ENCODE measurements around the gene HUWE1. TPM values are rescaled to one million over a fixed set of nuclear protein-coding genes. Genes with fewer than 3 reads are reported as not detected.

HUWE1 gene
- polyA plus RNA-seq, 1 experiment: 57.5 TPM

DNA sequence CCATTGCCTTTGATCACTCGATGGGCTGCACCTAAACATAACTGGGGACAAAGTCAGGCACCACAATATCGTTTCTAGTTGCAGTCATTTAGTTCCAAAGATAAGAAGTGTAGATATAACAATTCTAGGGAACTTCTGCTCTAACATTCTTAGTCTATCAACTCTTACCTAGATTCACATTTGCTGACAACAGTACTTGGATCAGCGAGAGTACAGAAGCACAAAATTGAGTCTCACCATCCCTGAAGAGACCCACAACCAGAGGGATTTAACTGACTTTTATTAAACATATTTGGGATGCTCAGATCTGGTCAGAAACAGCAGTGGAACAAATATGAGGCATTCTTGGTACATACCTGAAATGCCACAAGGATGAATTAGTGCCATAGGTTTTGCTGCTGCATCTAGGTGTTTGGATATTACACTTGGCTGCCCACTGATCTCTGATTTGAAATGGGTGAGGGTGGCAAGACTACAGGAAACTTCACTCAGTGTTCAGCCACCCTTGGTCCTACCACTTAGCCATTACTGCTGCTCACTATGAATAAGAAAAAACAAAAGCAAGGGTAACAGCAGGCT lies 28.9 kb upstream of the HUWE1 start:
- H3K36me3 ChIP-seq (ENCODE audit: control insufficient read depth, insufficient read depth, low read length): no peaks in the 10 kb centered on the region
- TF ChIP-seq, protein P1, sequence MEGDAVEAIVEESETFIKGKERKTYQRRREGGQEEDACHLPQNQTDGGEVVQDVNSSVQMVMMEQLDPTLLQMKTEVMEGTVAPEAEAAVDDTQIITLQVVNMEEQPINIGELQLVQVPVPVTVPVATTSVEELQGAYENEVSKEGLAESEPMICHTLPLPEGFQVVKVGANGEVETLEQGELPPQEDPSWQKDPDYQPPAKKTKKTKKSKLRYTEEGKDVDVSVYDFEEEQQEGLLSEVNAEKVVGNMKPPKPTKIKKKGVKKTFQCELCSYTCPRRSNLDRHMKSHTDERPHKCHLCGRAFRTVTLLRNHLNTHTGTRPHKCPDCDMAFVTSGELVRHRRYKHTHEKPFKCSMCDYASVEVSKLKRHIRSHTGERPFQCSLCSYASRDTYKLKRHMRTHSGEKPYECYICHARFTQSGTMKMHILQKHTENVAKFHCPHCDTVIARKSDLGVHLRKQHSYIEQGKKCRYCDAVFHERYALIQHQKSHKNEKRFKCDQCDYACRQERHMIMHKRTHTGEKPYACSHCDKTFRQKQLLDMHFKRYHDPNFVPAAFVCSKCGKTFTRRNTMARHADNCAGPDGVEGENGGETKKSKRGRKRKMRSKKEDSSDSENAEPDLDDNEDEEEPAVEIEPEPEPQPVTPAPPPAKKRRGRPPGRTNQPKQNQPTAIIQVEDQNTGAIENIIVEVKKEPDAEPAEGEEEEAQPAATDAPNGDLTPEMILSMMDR (IDR thresholded peaks at IDR 0.05; ENCODE audit: insufficient read depth, low read depth, low read length): no peak
- CTCF ChIA-PET: no interaction called here
- POLR2A ChIA-PET: no interaction called here
- DNase-seq (ENCODE audit: low read depth): no peak
- no peak overlapping the region for H3K4me3 ChIP-seq (ENCODE audit: low read depth, low read length)
- H3K27me3 ChIP-seq (ENCODE audit: control insufficient read depth, insufficient read depth, low read length): no peaks in the 10 kb centered on the region

DNA sequence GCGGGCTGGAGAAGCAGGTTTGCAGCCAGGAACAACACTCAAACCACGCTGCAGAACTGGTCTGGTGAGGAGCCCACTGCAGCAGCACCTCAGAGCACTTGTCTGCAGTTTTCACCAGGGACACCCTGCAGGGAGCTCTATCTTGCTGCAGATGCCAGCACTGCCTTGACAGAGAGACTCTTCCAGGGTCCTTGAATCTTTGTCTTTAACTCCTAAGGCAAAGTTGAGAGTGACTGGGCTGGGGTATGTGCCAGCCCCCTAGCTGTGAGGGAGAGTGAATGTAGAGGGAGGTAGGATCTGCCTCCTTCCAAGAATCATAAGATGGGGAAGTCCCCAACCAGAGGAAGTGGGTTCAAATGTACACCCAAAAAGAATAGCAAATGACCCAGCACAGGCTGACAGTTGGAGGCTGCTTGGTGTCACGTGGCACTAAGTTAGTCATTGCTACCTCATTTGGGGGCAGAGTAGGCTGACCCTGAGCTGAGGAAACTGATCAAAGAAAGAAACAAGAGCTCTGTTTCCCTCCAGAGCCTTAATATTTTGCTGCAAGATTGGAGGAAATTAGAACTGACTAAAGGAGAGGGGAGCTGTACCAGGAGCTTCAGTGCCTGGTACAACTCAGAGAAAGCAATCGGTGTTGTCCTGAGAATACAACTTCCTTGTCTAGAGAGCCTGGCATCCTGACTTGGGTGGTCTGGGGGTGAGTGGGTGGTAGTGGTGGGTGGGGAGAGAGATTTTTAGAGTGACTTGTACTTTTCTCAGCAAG lies 28.2 kb upstream of the HUWE1 start:
- no peak for DNase-seq (ENCODE audit: low read depth)
- POLR2A ChIA-PET: no interaction called here
- H3K4me3 ChIP-seq (ENCODE audit: low read depth, low read length): no peak overlapping the region
- H3K27me3 ChIP-seq (ENCODE audit: control insufficient read depth, insufficient read depth, low read length): no peaks in the 10 kb centered on the region
- H3K36me3 ChIP-seq (ENCODE audit: control insufficient read depth, insufficient read depth, low read length): no peaks in the 10 kb centered on the region
- CTCF ChIA-PET: no interaction called here
- TF ChIP-seq, protein P1 (IDR thresholded peaks at IDR 0.05; ENCODE audit: insufficient read depth, low read depth, low read length): no peak

- CTCF ChIA-PET: no interaction called here
- TF ChIP-seq, protein P1 (IDR thresholded peaks at IDR 0.05; ENCODE audit: insufficient read depth, low read depth, low read length): no peak
- Histone ChIP-seq H3K36me3 (ENCODE audit: control insufficient read depth, insufficient read depth, low read length) (no peaks in the 10 kb centered on the region), H3K27me3 (ENCODE audit: control insufficient read depth, insufficient read depth, low read length) (no peaks in the 10 kb centered on the region), H3K4me3 (ENCODE audit: low read depth, low read length) (no peak overlapping the region)
- POLR2A ChIA-PET: no interaction called here
- DNase-seq (ENCODE audit: low read depth): no peak
These were observed 27.6 kb upstream of the HUWE1 start for GRCh38 chrX:53713987-53714579.

GRCh38 chrX:53711436-53711835 lies 24.9 kb upstream of the HUWE1 start:
- Histone ChIP-seq H3K4me3 (ENCODE audit: low read depth, low read length) (no peak overlapping the region), H3K27me3 (ENCODE audit: control insufficient read depth, insufficient read depth, low read length) (no peaks in the 10 kb centered on the region), H3K36me3 (ENCODE audit: control insufficient read depth, insufficient read depth, low read length) (no peaks in the 10 kb centered on the region)
- ChIA-PET POLR2A (no interaction called here), CTCF (interaction anchor here (0.7 kb wide), 1 partner anchor 66 kb away, joined by 3 read pairs; no protein-coding TSS in a partner anchor)
- no peak for DNase-seq (ENCODE audit: low read depth)
- TF ChIP-seq, protein P1 (IDR thresholded peaks at IDR 0.05; ENCODE audit: insufficient read depth, low read depth, low read length): no peak

GRCh38 chrX:53704854-53705253 lies 18.3 kb upstream of the HUWE1 start:
- ChIA-PET POLR2A (no interaction called here), CTCF (no interaction called here)
- Histone ChIP-seq H3K4me3 (ENCODE audit: low read depth, low read length) (no peak overlapping the region), H3K27me3 (ENCODE audit: control insufficient read depth, insufficient read depth, low read length) (no peaks in the 10 kb centered on the region), H3K36me3 (ENCODE audit: control insufficient read depth, insufficient read depth, low read length) (no peaks in the 10 kb centered on the region)
- TF ChIP-seq, protein P1 (IDR thresholded peaks at IDR 0.05; ENCODE audit: insufficient read depth, low read depth, low read length): no peak
- no peak for DNase-seq (ENCODE audit: low read depth)

Measured in BJ (cell line).